Upper lobe of left lung (tissue), 6 donors: Measurements from ENCODE around the gene ROR2. TPM values are rescaled to one million over a fixed set of nuclear protein-coding genes. Genes with fewer than 3 reads are reported as not detected.

Experiments used
- ATAC-seq, 2 donors: fragments of 200-7000 bp; cut with Tn5 transposase; one replicate each; pipeline ENCODE4 v1.9.1; 2022; ENCODE audit warnings: mild to moderate bottlenecking in 2 of 2, moderate library complexity in 2 of 2; ENCODE audit not compliant: low FRiP score in 2 of 2
- DNase-seq, 2 donors: peaks; one replicate each; pipeline ENCODE4 v3.0.0-alpha.2; 2019 to 2020
- H3K27ac ChIP-seq, 4 donors: fragments of 200-600 bp; sonication (generic); one replicate each; pipeline ENCODE4 v1.5.1; 2016 to 2019
- H3K27me3 ChIP-seq, 4 donors: fragments of 200-600 bp; sonication (generic); one replicate each; pipeline ENCODE4 v1.5.1; 2017 to 2019
- H3K36me3 ChIP-seq, 4 donors: fragments of 200-600 bp; sonication (generic); one replicate each; pipeline ENCODE4 v1.5.1; 2016 to 2019
- H3K4me1 ChIP-seq, 4 donors: fragments of 200-600 bp; sonication (generic); one replicate each; pipeline ENCODE4 v1.5.1; 2018 to 2019
- H3K4me3 ChIP-seq, 4 donors: fragments of 200-600 bp; sonication (generic); one replicate each; pipeline ENCODE4 v1.5.1; 2017 to 2019; ENCODE audit warnings: mild to moderate bottlenecking in 2 of 4, moderate library complexity in 1 of 4
- H3K9me3 ChIP-seq, 4 donors: fragments of 200-600 bp; sonication (generic); one replicate each; pipeline ENCODE4 v1.5.1; 2018 to 2019
- EP300 ChIP-seq, 4 donors: sonication (generic); formaldehyde crosslinking; IDR thresholded peaks; one replicate each; pipeline ENCODE4 v1.5.1; 2017; ENCODE audit warnings: antibody characterized with exemption in 4 of 4, control low read depth in 2 of 4
- POLR2A ChIP-seq, 4 donors: fragments of 450-650 bp; IDR thresholded peaks; one replicate each; pipeline ENCODE4 v1.5.1; 2016 to 2017; ENCODE audit warnings: antibody characterized with exemption in 4 of 4, mild to moderate bottlenecking in 2 of 4
- POLR2AphosphoS5 ChIP-seq, 2 donors: sonication (generic); formaldehyde crosslinking; IDR thresholded peaks; one replicate each; pipeline ENCODE4 v1.5.1; 2017; ENCODE audit warnings: antibody characterized with exemption in 2 of 2
- WGBS, 2 donors: methylation state at CpG; one replicate each; pipeline ENCODE4 v1.1.5; 2017 to 2018; 5-methylcytosine and 5-hydroxymethylcytosine counted together
- total RNA-seq, 6 donors: library from RNA; depleted of rRNA in 4 of 6; stranded (reverse); fragments of >200 nt in 4 of 6; gene quantifications; one replicate each; pipeline versions ENCODE4 v1.1.0 to v1.2.1, GENCODE V29; 2016 to 2021
- TF ChIP-seq, protein P1 (sequence below), 6 experiments: fragments of 450-650 bp in 4 of 6; fragments of 200-600 bp in 2 of 6; sonication (generic) in 2 of 6; IDR thresholded peaks; one replicate each; pipeline ENCODE4 v1.5.1; 2016 to 2019; ENCODE audit warnings: antibody characterized with exemption in 6 of 6
- donor health status: DM: no; HTN: no; CAD: no; lungs with moderate emphysema.
- donor health status: DM: no; HTN: yes; CAD: no; lungs with severe emphysema.

The ROR2 gene
- total RNA-seq, 6 donors from 2014 or later, result 2.7 to 8.1 (median 3.4) TPM

DNA sequence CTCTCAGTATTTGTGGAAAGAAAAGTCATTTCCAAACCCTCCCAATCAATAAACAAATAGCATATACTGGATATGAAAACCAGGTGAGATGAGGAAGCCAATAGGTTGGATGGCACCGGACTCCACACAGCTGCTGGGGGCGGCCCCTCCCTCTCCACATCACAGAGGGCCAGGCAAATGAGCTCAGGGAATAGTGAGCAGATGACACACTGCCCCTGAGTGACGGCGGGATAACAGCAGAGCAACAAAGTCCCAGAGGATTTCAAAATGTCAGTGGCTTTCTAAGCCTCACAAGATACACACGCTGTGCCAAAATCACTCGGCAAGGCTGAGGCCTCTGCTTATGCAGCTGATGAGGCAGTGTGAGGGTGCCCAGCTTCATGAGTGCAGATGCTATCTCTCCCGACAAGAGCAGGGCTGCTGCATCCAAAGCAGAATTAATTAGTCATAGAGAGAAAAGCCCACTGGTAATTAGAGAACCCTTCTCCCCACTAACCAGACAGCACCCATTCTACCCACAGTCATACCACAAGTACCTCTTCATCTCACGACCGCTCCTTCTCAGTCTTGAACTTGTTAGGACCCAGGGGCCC is 291.4 kb downstream of the ROR2 start:
- Histone ChIP-seq H3K9me3 (no peaks in the 10 kb centered on the region), H3K36me3 (no peaks in the 10 kb centered on the region), H3K27ac (no peak overlapping the region), H3K4me1 (no peaks in the 10 kb centered on the region), H3K4me3 (no peak overlapping the region), H3K27me3 (no peaks in the 10 kb centered on the region)
- TF ChIP-seq POLR2A (IDR thresholded peaks at IDR 0.05) (no peak), POLR2AphosphoS5 (IDR thresholded peaks at IDR 0.05) (no peak), EP300 (IDR thresholded peaks at IDR 0.05) (no peak)
- TF ChIP-seq, protein P1, sequence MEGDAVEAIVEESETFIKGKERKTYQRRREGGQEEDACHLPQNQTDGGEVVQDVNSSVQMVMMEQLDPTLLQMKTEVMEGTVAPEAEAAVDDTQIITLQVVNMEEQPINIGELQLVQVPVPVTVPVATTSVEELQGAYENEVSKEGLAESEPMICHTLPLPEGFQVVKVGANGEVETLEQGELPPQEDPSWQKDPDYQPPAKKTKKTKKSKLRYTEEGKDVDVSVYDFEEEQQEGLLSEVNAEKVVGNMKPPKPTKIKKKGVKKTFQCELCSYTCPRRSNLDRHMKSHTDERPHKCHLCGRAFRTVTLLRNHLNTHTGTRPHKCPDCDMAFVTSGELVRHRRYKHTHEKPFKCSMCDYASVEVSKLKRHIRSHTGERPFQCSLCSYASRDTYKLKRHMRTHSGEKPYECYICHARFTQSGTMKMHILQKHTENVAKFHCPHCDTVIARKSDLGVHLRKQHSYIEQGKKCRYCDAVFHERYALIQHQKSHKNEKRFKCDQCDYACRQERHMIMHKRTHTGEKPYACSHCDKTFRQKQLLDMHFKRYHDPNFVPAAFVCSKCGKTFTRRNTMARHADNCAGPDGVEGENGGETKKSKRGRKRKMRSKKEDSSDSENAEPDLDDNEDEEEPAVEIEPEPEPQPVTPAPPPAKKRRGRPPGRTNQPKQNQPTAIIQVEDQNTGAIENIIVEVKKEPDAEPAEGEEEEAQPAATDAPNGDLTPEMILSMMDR (IDR thresholded peaks at IDR 0.05), result no peak
- ATAC-seq (no peak), DNase-seq (no peak)
- WGBS, 2 donors, result 84 to 92% methylated on average over 8 to 9 of the region's 9 CpGs

- H3K4me3 ChIP-seq, result no peak overlapping the region
- TF ChIP-seq, protein P1 (IDR thresholded peaks at IDR 0.05), result no peak
- TF ChIP-seq POLR2A (IDR thresholded peaks at IDR 0.05), result no peak
- H3K36me3 ChIP-seq, result no peaks in the 10 kb centered on the region
- WGBS, 2 donors, result 69 to 90% methylated on average over 3 of the region's 3 CpGs
- DNase-seq (no peak), ATAC-seq (no peak)
- H3K27me3 ChIP-seq, result no peaks in the 10 kb centered on the region
- H3K4me1 ChIP-seq, result no peaks in the 10 kb centered on the region
- no peak overlapping the region for H3K27ac ChIP-seq
- no peaks in the 10 kb centered on the region for H3K9me3 ChIP-seq
Observed at GRCh38 chr9:91657501-91657900, 292.5 kb downstream of the ROR2 start.

DNA sequence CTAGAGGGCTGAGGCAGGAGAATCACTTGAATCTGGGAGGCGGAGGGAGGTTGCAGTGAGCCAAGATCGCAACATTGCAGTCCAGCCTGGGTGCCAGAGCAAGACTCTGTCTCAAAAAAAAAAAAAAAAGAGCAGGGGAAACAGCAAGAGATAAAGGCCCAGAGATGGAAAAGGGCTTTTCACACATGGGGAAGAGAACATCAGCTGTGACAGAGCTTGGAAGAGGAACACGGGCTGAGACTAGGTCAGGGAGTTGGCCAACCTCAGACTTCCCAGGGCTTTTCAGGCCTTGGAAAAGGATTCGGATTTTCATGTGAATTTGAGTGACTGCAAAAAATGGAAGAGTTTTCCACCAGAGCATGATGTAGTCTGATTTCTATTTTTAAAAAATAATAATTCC is 294.4 kb downstream of the ROR2 start:
- ATAC-seq, result no peak
- H3K36me3 ChIP-seq, result no peaks in the 10 kb centered on the region
- WGBS, 2 donors, result 62 to 71% methylated on average over 4 of the region's 4 CpGs
- H3K27ac ChIP-seq, result no peak overlapping the region
- no peaks in the 10 kb centered on the region for H3K27me3 ChIP-seq
- no peak for TF ChIP-seq EP300 (IDR thresholded peaks at IDR 0.05)
- TF ChIP-seq POLR2AphosphoS5 (IDR thresholded peaks at IDR 0.05), result no peak
- no peak for TF ChIP-seq POLR2A (IDR thresholded peaks at IDR 0.05)
- TF ChIP-seq, protein P1 (IDR thresholded peaks at IDR 0.05), result no peak
- DNase-seq, result no peak
- H3K4me3 ChIP-seq, result no peak overlapping the region
- H3K9me3 ChIP-seq, result no peaks in the 10 kb centered on the region
- no peaks in the 10 kb centered on the region for H3K4me1 ChIP-seq

DNA sequence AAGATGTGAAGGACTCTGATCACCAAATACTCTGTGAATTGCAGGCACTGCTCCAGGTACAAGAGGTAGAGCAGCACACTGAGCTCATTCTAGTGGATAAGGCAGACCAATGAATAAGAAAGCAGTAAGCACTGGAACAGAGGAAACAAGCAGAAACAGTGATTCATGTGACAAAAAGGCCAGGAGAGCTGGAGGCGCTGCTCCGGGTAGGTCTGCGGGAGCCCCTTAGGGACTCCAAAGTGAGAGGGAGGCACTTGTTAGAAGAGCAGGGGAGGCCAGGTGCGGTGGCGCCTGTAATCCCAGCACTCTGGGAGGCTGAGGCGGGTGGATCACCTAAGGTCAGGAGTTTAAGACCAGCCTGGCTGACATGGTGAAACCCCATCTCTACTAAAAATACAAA is 294.8 kb downstream of the ROR2 start:
- no peak for DNase-seq
- Histone ChIP-seq H3K9me3 (no peaks in the 10 kb centered on the region), H3K36me3 (no peaks in the 10 kb centered on the region), H3K4me3 (no peak overlapping the region), H3K27ac (no peak overlapping the region), H3K27me3 (no peaks in the 10 kb centered on the region), H3K4me1 (no peaks in the 10 kb centered on the region)
- 73 to 75% methylated on average over 6 of the region's 6 CpGs for WGBS, 2 donors
- TF ChIP-seq EP300 (IDR thresholded peaks at IDR 0.05), result no peak
- TF ChIP-seq POLR2AphosphoS5 (IDR thresholded peaks at IDR 0.05), result no peak
- TF ChIP-seq, protein P1 (IDR thresholded peaks at IDR 0.05), result no peak
- no peak for TF ChIP-seq POLR2A (IDR thresholded peaks at IDR 0.05)
- peak in 1 of 2 donors; percentile 49 for ATAC-seq

DNA sequence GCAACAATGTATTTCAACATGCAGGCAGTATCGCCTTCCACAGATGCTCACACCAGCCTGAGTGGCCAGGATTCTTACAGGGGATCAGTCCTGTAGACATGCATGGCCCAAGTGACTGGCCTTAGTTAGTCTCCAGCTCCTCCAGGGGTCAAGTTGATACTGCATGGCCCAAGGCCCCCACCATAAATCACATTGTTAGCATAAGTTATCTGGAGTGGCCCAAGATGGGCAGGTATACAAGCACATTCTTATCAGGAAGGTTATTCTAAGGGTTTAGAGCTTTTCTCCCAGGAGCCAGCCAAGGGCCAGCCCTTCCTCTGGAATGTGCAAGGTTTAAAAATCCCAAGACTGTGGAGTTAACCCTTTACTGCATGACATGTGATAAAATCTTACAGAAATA is 295.5 kb downstream of the ROR2 start:
- TF ChIP-seq EP300 (IDR thresholded peaks at IDR 0.05), result no peak
- TF ChIP-seq POLR2AphosphoS5 (IDR thresholded peaks at IDR 0.05), result no peak
- TF ChIP-seq, protein P1 (IDR thresholded peaks at IDR 0.05), result no peak
- TF ChIP-seq POLR2A (IDR thresholded peaks at IDR 0.05), result no peak
- no peak overlapping the region for H3K4me3 ChIP-seq
- no peaks in the 10 kb centered on the region for H3K4me1 ChIP-seq
- no peak overlapping the region for H3K27ac ChIP-seq
- no peaks in the 10 kb centered on the region for H3K9me3 ChIP-seq
- H3K27me3 ChIP-seq, result no peaks in the 10 kb centered on the region
- no peak for DNase-seq
- H3K36me3 ChIP-seq, result no peaks in the 10 kb centered on the region
- 58 to 88% methylated on average over 1 of the region's 1 CpG for WGBS, 2 donors
- peak in 1 of 2 donors; percentile 85 for ATAC-seq
